Tibial nerve (tissue), 4 donors: ENCODE measurements around the gene ST6GALNAC1.

Source experiments
- EP300 ChIP-seq, 2 donors: sonication (generic); formaldehyde crosslinking; IDR thresholded peaks; one replicate each; pipeline ENCODE4 v1.6.1; 2017; ENCODE audit warnings: antibody characterized with exemption in 2 of 2, mild to moderate bottlenecking in 1 of 2
- POLR2A ChIP-seq, 2 donors: fragments of 450-650 bp; IDR thresholded peaks; one replicate each; pipeline ENCODE4 v1.6.1; 2017; ENCODE audit warnings: antibody characterized with exemption in 2 of 2, mild to moderate bottlenecking in 2 of 2, moderate library complexity in 2 of 2
- TF ChIP-seq, protein P1 (sequence below), 5 experiments: fragments of 200-600 bp in 3 of 5; fragments of 450-650 bp in 2 of 5; sonication (generic) in 3 of 5; IDR thresholded peaks; one replicate each; pipeline ENCODE4 v1.5.1; 2016 to 2019; ENCODE audit warnings: antibody characterized with exemption in 5 of 5, mild to moderate bottlenecking in 3 of 5, moderate library complexity in 2 of 5

DNA sequence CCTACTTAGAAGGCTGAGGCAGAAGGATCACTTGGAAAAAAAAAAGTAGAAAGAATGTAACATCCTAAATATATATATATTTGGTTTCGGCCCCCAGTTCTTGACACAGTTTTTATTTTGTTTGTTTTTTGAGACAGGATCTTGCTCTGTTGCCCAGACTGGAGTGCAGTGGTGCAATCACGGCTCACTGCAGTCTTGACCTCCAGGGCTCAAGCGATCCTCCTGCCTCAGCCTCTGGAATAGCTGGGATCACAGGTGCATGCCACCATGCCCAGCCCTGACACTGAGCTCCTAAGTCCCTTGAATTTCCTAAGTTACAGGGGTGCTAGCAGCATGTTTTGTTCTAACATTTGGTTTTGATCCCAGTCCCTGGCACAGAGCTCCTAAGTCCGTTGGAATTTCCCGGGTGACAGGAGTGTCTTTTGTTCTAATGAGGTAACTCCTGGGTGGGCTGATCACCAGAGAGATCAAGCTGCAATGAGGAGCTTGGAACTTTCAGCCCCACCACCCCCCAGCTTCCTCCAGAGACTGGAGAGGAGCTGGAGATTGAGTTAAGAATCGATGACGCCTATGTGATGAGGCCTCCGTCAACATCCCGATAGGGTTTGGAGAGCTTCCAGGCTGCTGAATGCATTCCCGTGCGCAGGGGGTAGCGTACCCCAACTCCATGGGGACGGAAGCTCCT is 47.2 kb upstream of the ST6GALNAC1 start:
- TF ChIP-seq, protein P1, sequence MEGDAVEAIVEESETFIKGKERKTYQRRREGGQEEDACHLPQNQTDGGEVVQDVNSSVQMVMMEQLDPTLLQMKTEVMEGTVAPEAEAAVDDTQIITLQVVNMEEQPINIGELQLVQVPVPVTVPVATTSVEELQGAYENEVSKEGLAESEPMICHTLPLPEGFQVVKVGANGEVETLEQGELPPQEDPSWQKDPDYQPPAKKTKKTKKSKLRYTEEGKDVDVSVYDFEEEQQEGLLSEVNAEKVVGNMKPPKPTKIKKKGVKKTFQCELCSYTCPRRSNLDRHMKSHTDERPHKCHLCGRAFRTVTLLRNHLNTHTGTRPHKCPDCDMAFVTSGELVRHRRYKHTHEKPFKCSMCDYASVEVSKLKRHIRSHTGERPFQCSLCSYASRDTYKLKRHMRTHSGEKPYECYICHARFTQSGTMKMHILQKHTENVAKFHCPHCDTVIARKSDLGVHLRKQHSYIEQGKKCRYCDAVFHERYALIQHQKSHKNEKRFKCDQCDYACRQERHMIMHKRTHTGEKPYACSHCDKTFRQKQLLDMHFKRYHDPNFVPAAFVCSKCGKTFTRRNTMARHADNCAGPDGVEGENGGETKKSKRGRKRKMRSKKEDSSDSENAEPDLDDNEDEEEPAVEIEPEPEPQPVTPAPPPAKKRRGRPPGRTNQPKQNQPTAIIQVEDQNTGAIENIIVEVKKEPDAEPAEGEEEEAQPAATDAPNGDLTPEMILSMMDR (IDR thresholded peaks at IDR 0.05), result no peak
- no peak for TF ChIP-seq POLR2A (IDR thresholded peaks at IDR 0.05)
- no peak for TF ChIP-seq EP300 (IDR thresholded peaks at IDR 0.05)
